Endothelial cell of umbilical vein (primary cell): ENCODE results near the gene SCN7A.

Experiments
- CTCF ChIP-seq, 2 donors: IDR thresholded peaks; 1 replicate in 1 of 2; 2 replicates in 1 of 2; pipeline ENCODE4 v1.5.1; 2011; ENCODE audit warnings: low read length in 2 of 2, mild to moderate bottlenecking in 2 of 2, moderate library complexity in 2 of 2, control low read depth in 1 of 2, inconsistent platforms in 1 of 2, low read depth in 1 of 2; ENCODE audit not compliant: insufficient read depth in 1 of 2; ENCODE audit errors: extremely low read depth in 1 of 2
- EZH2 ChIP-seq: IDR thresholded peaks from 2 replicates; pipeline ENCODE4 v1.6.1; 2012; ENCODE audit warnings: borderline replicate concordance, low read depth, mild to moderate bottlenecking, moderate library complexity, low read length, inconsistent platforms; ENCODE audit not compliant: severe bottlenecking
- FOS ChIP-seq: IDR thresholded peaks from 2 replicates; pipeline ENCODE4 v1.6.1; 2011; ENCODE audit warnings: mild to moderate bottlenecking, low read length, moderate library complexity, borderline replicate concordance; ENCODE audit not compliant: insufficient read depth
- GATA2 ChIP-seq: IDR thresholded peaks from 2 replicates; pipeline ENCODE4 v1.7.0; 2011; ENCODE audit warnings: low read depth, mild to moderate bottlenecking, moderate library complexity, mixed read lengths, low read length; ENCODE audit not compliant: insufficient read length, insufficient read depth
- JUN ChIP-seq: IDR thresholded peaks from 2 replicates; pipeline ENCODE4 v1.6.1; 2011; ENCODE audit warnings: borderline replicate concordance, low read depth; ENCODE audit not compliant: insufficient read length, insufficient read depth
- MAX ChIP-seq: IDR thresholded peaks from 2 replicates; pipeline ENCODE4 v1.6.1; 2011; ENCODE audit not compliant: insufficient read depth, insufficient read length
- MYC ChIP-seq: IDR thresholded peaks from one replicate; pipeline ENCODE4 v1.6.1; 2011; ENCODE audit warnings: mild to moderate bottlenecking, low read depth, low read length
- POLR2A ChIP-seq: IDR thresholded peaks from 2 replicates; pipeline ENCODE4 v1.6.1; 2012; ENCODE audit warnings: low read depth, mild to moderate bottlenecking, control low read depth, low read length
- POLR2AphosphoS5 ChIP-seq: IDR thresholded peaks from 2 replicates; pipeline ENCODE4 v1.6.1; 2012; ENCODE audit warnings: low read depth, mild to moderate bottlenecking, control low read depth, low read length, moderate library complexity; ENCODE audit not compliant: insufficient read depth

GRCh38 chr2:166424841-166425240 lies 69.2 kb downstream of the SCN7A start:
- TF ChIP-seq CTCF (IDR thresholded peaks at IDR 0.05; ENCODE audit: extremely low read depth in 1 of 2, insufficient read depth in 1 of 2, low read depth in 1 of 2, low read length in 2 of 2) (no peak), POLR2AphosphoS5 (no peak), EZH2 (no peak), POLR2A (no peak), MAX (no peak), MYC (no peak), FOS (no peak), JUN (no peak), GATA2 (no peak)
